Measurements from ENCODE around the gene LPP. TPM values are rescaled to one million over a fixed set of nuclear protein-coding genes. Genes with fewer than 3 reads are reported as not detected.
A peak's percentile ranks its signal among the peaks of the same experiment; 100 is the strongest.

LPP gene
- total RNA-seq, 6 donors from 2014 or later, result 86.0 to 196 (median 160) TPM

DNA sequence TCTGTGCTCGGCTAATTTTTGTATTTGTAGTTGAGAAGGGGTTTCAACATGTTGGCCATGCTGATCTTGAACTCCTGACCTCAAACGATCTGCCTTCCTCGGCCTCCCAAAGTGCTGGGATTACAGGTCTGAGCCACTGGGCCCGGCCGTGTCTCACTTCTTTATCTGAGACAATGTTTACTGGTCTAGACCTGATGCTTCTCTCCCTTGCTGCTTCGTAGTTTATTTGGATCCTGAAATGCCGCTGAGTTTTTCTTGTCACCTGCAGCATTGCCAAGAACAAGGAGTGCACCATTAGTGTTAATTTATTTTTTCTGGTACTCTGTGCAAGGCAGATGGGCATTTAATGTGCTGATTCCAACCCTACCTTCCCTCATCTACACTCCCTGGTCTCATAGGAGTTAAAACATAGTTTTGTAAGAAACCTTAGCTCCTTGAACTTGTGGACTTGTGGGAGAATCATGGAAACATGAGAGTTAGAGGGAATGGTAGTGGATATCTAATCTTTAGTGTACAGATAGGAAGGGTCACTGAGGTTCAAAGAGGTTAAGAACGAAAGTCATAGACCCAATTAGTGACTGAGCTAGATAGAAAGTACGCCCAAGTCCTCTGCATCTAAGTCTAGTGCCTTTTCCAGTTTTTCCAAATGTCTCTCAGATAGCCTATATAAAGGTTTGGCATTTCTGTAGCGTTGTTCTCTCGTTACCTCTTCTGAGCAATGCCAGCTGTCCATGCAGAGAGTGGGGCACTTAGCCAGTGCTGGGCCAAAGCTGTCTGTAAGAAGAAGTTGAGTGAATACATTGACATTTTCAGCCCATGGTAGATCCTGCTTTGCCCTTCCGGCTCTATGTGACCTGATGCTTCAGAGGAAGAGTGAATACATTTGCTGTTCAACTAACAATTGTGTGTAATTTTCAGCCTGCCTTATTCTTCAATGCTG lies 244.1 kb downstream of the LPP start:
- ATAC-seq (ENCODE audit: low FRiP score in 2 of 2) (no peak), DNase-seq (no peak)
- TF ChIP-seq, protein P1, sequence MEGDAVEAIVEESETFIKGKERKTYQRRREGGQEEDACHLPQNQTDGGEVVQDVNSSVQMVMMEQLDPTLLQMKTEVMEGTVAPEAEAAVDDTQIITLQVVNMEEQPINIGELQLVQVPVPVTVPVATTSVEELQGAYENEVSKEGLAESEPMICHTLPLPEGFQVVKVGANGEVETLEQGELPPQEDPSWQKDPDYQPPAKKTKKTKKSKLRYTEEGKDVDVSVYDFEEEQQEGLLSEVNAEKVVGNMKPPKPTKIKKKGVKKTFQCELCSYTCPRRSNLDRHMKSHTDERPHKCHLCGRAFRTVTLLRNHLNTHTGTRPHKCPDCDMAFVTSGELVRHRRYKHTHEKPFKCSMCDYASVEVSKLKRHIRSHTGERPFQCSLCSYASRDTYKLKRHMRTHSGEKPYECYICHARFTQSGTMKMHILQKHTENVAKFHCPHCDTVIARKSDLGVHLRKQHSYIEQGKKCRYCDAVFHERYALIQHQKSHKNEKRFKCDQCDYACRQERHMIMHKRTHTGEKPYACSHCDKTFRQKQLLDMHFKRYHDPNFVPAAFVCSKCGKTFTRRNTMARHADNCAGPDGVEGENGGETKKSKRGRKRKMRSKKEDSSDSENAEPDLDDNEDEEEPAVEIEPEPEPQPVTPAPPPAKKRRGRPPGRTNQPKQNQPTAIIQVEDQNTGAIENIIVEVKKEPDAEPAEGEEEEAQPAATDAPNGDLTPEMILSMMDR (IDR thresholded peaks at IDR 0.05), result no peak
- WGBS, 2 donors, result 84 to 93% methylated on average over 12 of the region's 12 CpGs
- Histone ChIP-seq H3K4me3 (peak overlapping the region in 2 of 4 donors; percentile 6 to 25), H3K27ac (peak overlapping the region in 2 of 4 donors; percentile 36 to 52), H3K9me3 (no peaks in the 10 kb centered on the region), H3K27me3 (no peaks in the 10 kb centered on the region), H3K4me1 (peaks cover 0 to 21% (median 16%) of the 10 kb centered on the region in 4 donors), H3K36me3 (no peaks in the 10 kb centered on the region)

DNA sequence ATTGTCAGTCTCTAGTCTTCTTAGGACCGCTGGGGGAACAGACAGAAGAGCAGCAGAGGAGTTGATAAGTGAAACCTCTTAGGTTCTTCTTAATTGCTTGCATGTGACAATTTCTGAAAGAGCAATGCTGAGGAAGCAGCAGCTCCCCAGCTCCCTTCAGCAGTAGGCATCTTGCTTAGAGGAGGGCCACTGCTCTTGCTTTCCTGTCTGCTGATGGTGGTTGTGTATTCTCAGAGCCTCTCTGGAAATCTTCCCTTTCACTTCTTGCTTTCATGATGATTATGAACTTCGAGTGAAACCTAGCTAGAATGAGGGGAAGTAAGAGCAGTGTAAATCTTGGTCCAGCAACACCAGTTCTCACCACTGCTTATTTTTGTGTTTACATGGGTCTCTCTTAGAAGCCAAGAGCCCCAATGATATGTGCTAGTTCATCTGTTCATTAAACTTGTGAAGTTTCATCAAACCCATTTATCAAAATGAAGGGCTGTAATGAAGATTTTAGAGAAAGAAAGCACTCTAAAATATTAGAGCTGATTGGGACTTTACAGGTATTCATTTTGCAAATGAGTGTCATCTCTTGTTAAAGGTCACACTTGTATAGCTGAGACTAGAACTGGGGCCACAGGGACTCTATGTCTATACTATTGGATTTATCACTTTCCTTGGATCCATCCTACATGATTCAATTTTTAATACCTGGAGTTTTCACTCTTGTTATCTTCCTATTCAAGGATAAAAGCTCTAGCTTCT lies 246.7 kb downstream of the LPP start:
- Histone ChIP-seq H3K36me3 (no peaks in the 10 kb centered on the region), H3K4me3 (no peak overlapping the region), H3K4me1 (peaks cover 0 to 21% (median 16%) of the 10 kb centered on the region in 4 donors), H3K27ac (no peak overlapping the region), H3K9me3 (no peaks in the 10 kb centered on the region), H3K27me3 (no peaks in the 10 kb centered on the region)
- DNase-seq, result no peak
- no peak for TF ChIP-seq EP300 (IDR thresholded peaks at IDR 0.05)
- TF ChIP-seq POLR2A (IDR thresholded peaks at IDR 0.05), result no peak
- no peak for TF ChIP-seq POLR2AphosphoS5 (IDR thresholded peaks at IDR 0.05)
- TF ChIP-seq, protein P1 (IDR thresholded peaks at IDR 0.05), result no peak
- 53 to 66% methylated on average over 2 of the region's 2 CpGs for WGBS, 2 donors
- ATAC-seq (ENCODE audit: low FRiP score in 2 of 2), result peak in 1 of 2 donors; percentile 62

DNA sequence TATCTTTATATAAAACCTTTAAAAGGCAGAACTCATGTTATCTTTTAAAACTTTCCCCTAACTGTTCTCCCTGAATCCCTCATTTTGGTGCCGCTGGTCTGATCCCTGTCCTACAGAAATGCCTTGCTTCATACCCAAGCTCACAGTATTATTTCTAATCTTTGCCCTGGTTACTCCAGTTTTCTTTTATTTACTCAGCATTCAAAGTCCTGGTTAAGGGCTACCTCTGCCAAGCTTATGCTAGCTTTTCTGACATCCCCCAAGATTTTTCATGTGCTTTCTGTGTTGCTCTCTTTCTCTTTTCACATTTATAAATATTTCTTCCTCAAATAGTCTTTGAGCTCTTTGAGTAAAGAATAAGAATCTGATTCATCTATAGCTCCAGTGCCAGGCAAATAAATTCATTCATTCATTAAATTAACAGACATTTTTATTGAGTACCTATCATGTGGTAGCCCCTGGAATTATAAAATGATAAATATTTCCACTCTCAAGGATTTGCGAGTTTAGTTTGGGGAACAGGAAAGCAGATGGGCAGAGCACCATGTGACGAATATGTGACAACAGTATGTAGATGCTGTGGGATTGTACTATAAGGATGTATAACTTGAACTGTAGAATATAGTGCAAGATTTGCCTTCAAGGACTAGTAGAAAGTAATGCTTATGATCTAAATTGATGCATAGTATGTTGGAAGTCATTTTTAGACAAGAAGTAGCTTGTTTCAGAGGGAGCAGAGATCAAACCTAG lies 247.5 kb downstream of the LPP start:
- ATAC-seq (ENCODE audit: low FRiP score in 2 of 2) (no peak), DNase-seq (no peak)
- H3K36me3 ChIP-seq, result peaks cover 0 to 6% (median 0%) of the 10 kb centered on the region in 4 donors
- H3K4me1 ChIP-seq, result peaks cover 0 to 18% (median 15%) of the 10 kb centered on the region in 4 donors
- H3K27me3 ChIP-seq, result no peaks in the 10 kb centered on the region
- no peak for TF ChIP-seq EP300 (IDR thresholded peaks at IDR 0.05)
- no peak overlapping the region for H3K27ac ChIP-seq
- no peaks in the 10 kb centered on the region for H3K9me3 ChIP-seq
- WGBS, 2 donors, result 70 to 71% methylated on average over 3 of the region's 3 CpGs
- H3K4me3 ChIP-seq, result no peak overlapping the region

DNA sequence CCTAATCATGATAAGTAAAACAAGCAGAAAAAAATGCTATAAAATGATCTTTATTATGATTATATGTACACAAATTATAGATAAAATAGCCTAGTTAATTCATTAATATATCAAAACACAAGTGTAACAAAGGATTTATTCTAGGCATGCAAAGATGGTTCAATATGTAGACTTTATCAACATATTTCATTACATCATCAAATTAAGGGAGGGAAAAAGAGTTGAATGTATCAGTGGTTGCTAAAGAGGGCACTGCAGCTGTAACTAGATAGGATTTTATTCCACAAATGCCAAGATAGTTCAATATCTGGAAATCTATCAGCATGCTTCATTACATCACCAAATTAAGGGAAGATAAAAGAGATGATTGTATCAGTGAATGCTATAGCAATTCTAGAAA lies 248.3 kb downstream of the LPP start:
- Histone ChIP-seq H3K4me3 (no peak overlapping the region), H3K36me3 (peaks cover 0 to 12% (median 0%) of the 10 kb centered on the region in 4 donors), H3K27ac (no peak overlapping the region), H3K9me3 (no peaks in the 10 kb centered on the region), H3K27me3 (no peaks in the 10 kb centered on the region), H3K4me1 (peaks cover 0 to 12% (median 7%) of the 10 kb centered on the region in 4 donors)
- TF ChIP-seq POLR2A (IDR thresholded peaks at IDR 0.05), result no peak
- TF ChIP-seq, protein P1 (IDR thresholded peaks at IDR 0.05), result no peak
- TF ChIP-seq EP300 (IDR thresholded peaks at IDR 0.05), result no peak
- ATAC-seq (ENCODE audit: low FRiP score in 2 of 2) (no peak), DNase-seq (no peak)

DNA sequence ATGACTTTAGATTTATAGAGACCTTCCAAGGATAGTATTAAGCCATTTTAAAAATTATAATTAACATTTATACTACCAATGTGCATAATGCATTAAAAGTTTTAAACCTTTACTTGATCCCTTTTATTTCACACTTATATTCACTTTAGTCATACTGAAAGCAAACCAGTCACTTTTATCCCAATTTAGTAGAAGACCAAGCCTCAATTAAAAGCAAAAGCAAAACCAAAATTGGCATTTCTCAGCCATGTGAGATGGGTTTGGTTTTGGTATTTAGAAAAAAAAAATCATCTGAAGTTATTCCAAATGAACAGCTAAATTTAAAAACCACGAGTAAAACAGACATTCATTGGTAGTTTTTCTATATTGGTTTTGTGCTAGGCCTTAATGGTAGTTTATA lies 249.4 kb downstream of the LPP start:
- DNase-seq (no peak), ATAC-seq (ENCODE audit: low FRiP score in 2 of 2) (no peak)
- Histone ChIP-seq H3K36me3 (peaks cover 0 to 16% (median 0%) of the 10 kb centered on the region in 4 donors), H3K4me1 (peaks cover 0 to 6% (median 2%) of the 10 kb centered on the region in 4 donors), H3K27ac (no peak overlapping the region), H3K9me3 (no peaks in the 10 kb centered on the region), H3K4me3 (no peak overlapping the region), H3K27me3 (no peaks in the 10 kb centered on the region)
- TF ChIP-seq POLR2AphosphoS5 (IDR thresholded peaks at IDR 0.05) (no peak), POLR2A (IDR thresholded peaks at IDR 0.05) (no peak), EP300 (IDR thresholded peaks at IDR 0.05) (no peak)
- TF ChIP-seq, protein P1 (IDR thresholded peaks at IDR 0.05), result no peak
- WGBS, 2 donors, result 65 to 69% methylated on average over 1 of the region's 1 CpG
